Measurements from ENCODE around the gene COL23A1.

Gene COL23A1

GRCh38 chr5:178551468-178551867 is 38.7 kb downstream of the COL23A1 start:
- no peak for DNase-seq

GRCh38 chr5:178551059-178551458 is 39.1 kb downstream of the COL23A1 start:
- no peak for DNase-seq

- no peak for DNase-seq
Observed at GRCh38 chr5:178548746-178549145, 41.4 kb downstream of the COL23A1 start.

- no peak for DNase-seq
Observed at GRCh38 chr5:178547753-178548415, 42.3 kb downstream of the COL23A1 start.

- DNase-seq: no peak
Observed at GRCh38 chr5:178547052-178547666, 43.0 kb downstream of the COL23A1 start.

- no peak for DNase-seq
Observed at GRCh38 chr5:178546675-178547033, 43.5 kb downstream of the COL23A1 start.

- DNase-seq: no peak
Observed at GRCh38 chr5:178545941-178546674, 44.1 kb downstream of the COL23A1 start.

- no peak for DNase-seq
Observed at GRCh38 chr5:178545176-178545575, 45.0 kb downstream of the COL23A1 start.

GRCh38 chr5:178544166-178544834 is 45.9 kb downstream of the COL23A1 start:
- DNase-seq: no peak

- no peak for DNase-seq
Observed at GRCh38 chr5:178542455-178542854, 47.7 kb downstream of the COL23A1 start.

- DNase-seq: no peak
Observed at GRCh38 chr5:178540526-178540925, 49.7 kb downstream of the COL23A1 start.

GRCh38 chr5:178538741-178539229 is 51.4 kb downstream of the COL23A1 start:
- no peak for DNase-seq

GRCh38 chr5:178537467-178538371 is 52.5 kb downstream of the COL23A1 start:
- no peak for DNase-seq

GRCh38 chr5:178536541-178537466 is 53.4 kb downstream of the COL23A1 start:
- DNase-seq: no peak

- DNase-seq: no peak
Observed at GRCh38 chr5:178535299-178536175, 54.7 kb downstream of the COL23A1 start.

GRCh38 chr5:178533136-178533535 is 57.1 kb downstream of the COL23A1 start:
- DNase-seq: no peak

GRCh38 chr5:178532666-178533065 is 57.5 kb downstream of the COL23A1 start:
- DNase-seq: no peak

- no peak for DNase-seq
Observed at GRCh38 chr5:178532236-178532635, 58.0 kb downstream of the COL23A1 start.

GRCh38 chr5:178531786-178532185 is 58.4 kb downstream of the COL23A1 start:
- no peak for DNase-seq

- no peak for DNase-seq
Observed at GRCh38 chr5:178530526-178530925, 59.7 kb downstream of the COL23A1 start.
